ENCODE measurements around the gene TMEM95. TPM values are rescaled to one million over a fixed set of nuclear protein-coding genes. Genes with fewer than 3 reads are reported as not detected.

TMEM95 gene
- total RNA-seq, 6 experiments from 2014 or later = not detected

- H3K27ac Mint-ChIP-seq = peak overlapping the region; percentile 93
- peak overlapping the region; percentile 91 for H3K4me3 Mint-ChIP-seq
- no peaks in the 10 kb centered on the region for H3K9me3 Mint-ChIP-seq
- H3K4me1 Mint-ChIP-seq (ENCODE audit: low read depth) = peaks cover 53% of the 10 kb centered on the region
- H3K27me3 Mint-ChIP-seq (ENCODE audit: insufficient read depth) = peaks cover 2% of the 10 kb centered on the region; the same call in 1 of the 2 replicates
- no peak; the same call in none of the 2 replicates for TF ChIP-seq CTCF (IDR thresholded peaks at IDR 0.05)
- no peaks in the 10 kb centered on the region for H3K36me3 Mint-ChIP-seq (ENCODE audit: low read depth)
- DNase-seq = no peak
Observed at GRCh38 chr17:7352503-7352889, 2.5 kb upstream of the TMEM95 start.

DNA sequence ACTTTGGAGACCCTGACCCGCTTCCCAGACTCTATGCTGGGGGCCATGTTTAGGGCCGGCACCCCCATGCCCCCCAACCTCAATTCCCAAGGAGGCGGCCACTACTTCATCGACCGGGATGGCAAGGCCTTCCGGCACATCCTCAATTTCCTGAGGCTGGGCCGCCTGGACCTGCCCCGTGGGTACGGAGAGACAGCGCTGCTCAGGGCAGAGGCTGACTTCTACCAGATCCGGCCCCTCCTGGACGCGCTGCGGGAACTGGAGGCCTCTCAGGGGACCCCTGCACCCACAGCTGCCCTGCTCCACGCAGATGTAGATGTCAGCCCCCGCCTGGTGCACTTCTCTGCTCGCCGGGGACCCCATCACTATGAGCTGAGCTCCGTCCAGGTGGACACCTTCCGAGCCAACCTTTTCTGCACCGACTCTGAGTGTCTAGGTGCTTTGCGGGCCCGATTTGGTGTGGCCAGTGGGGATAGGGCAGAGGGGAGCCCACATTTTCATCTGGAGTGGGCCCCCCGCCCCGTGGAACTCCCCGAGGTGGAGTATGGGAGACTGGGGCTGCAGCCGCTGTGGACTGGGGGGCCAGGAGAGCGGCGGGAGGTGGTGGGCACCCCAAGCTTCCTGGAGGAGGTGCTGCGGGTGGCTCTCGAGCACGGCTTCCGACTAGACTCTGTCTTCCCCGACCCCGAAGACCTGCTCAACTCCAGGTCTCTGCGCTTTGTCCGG lies 1.9 kb upstream of the TMEM95 start:
- H3K36me3 Mint-ChIP-seq (ENCODE audit: low read depth) = no peaks in the 10 kb centered on the region
- H3K27me3 Mint-ChIP-seq (ENCODE audit: insufficient read depth) = peaks cover 2% of the 10 kb centered on the region; the same call in 1 of the 2 replicates
- DNase-seq = no peak
- H3K4me1 Mint-ChIP-seq (ENCODE audit: low read depth) = peaks cover 53% of the 10 kb centered on the region
- peak overlapping the region; percentile 93 for H3K27ac Mint-ChIP-seq
- H3K4me3 Mint-ChIP-seq = peak overlapping the region; percentile 91
- H3K9me3 Mint-ChIP-seq = no peaks in the 10 kb centered on the region
- no peak for TF ChIP-seq CTCF (IDR thresholded peaks at IDR 0.05)

DNA sequence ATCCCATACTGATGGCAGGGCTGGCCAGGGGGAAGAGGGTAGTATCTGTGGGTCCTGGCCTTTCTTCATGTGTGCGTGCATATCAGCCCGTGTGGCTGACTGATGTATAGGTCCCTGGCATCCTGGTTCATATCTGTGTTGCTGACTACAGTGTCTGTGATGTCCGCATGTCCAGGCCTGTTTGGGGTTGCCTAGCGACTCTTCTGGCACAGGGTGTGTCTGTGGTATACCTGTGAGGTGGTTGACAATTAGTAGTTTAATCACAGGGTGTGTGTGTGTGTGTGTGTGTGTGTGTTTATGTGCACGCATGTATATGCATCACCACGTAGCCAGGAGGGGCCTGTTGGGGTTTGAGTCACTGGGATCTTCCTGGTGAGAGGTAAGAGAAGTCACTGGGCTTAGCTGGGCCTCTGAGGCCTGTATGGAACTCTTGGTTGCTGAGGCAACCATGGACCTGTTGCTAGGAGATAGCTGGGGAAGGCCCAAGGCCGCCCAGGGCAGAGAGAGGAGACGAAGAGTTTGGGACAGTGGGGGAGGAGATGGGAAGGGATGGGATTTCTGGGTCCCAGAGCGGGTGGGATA lies 603 bp upstream of the TMEM95 start:
- H3K27me3 Mint-ChIP-seq (ENCODE audit: insufficient read depth) = 0 out of 2 replicates have a peak, but pooled peaks cover 2% of the 10 kb centered on the region
- H3K4me3 Mint-ChIP-seq = peak overlapping the region; percentile 73
- peaks cover 42% of the 10 kb centered on the region for H3K4me1 Mint-ChIP-seq (ENCODE audit: low read depth)
- H3K9me3 Mint-ChIP-seq = no peaks in the 10 kb centered on the region
- H3K36me3 Mint-ChIP-seq (ENCODE audit: low read depth) = no peaks in the 10 kb centered on the region
- TF ChIP-seq CTCF (IDR thresholded peaks at IDR 0.05) = no peak
- H3K27ac Mint-ChIP-seq = peak overlapping the region; percentile 79
- DNase-seq = peak; percentile 74

DNA sequence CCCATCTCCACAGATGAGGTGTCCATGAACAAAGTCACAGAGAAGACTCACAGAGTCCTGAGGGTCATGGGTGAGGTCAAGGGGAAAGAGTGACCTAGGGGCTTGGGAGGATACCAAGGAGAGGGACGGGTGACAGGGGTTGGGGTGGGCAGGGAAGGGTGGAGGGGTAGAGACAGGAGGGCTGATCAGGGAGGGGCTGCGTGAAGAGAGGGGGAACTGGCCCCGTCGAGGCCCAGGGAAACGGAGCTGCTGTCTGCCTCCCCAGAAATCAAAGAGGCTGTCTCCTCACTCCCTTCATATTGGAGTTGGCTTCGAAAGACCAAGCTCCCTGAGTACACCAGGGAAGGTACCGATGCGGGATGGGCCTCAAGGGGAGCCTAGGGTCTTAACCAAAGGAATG lies 617 bp downstream of the TMEM95 start:
- Mint-ChIP-seq H3K4me1 (ENCODE audit: low read depth) (peaks cover 34% of the 10 kb centered on the region), H3K9me3 (no peaks in the 10 kb centered on the region), H3K27me3 (ENCODE audit: insufficient read depth) (0 out of 2 replicates have a peak, but pooled peaks cover 2% of the 10 kb centered on the region), H3K4me3 (no peak overlapping the region), H3K36me3 (ENCODE audit: low read depth) (no peaks in the 10 kb centered on the region), H3K27ac (no peak overlapping the region)
- no peak for TF ChIP-seq CTCF (IDR thresholded peaks at IDR 0.05)
- no peak for DNase-seq

DNA sequence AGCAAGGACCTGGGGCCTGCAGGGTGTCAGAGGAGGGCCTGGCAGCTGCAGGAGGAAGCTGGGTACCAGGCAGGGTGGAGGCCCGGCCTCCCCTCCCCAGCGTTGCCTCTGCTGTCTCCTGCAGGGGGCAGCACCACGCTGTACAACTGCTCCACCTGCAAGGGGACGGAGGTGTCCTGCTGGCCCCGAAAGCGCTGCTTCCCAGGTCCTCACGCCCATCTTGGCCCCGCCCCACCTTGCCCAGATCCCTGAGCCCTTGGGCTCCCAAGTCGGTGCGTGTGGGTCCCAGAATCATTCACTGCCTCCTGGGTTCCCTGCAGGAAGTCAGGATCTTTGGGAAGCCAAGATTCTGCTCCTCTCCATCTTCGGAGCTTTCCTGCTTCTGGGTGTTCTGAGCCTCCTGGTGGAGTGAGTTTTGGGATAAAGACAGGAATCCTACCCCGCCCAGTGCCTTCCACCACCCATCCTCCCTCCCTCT lies 1.2 kb downstream of the TMEM95 start:
- Mint-ChIP-seq H3K27ac (no peak overlapping the region), H3K9me3 (no peaks in the 10 kb centered on the region), H3K4me1 (ENCODE audit: low read depth) (peaks cover 34% of the 10 kb centered on the region), H3K27me3 (ENCODE audit: insufficient read depth) (0 out of 2 replicates have a peak, but pooled peaks cover 2% of the 10 kb centered on the region), H3K4me3 (no peak overlapping the region), H3K36me3 (ENCODE audit: low read depth) (no peaks in the 10 kb centered on the region)
- peak; percentile 32 for DNase-seq
- TF ChIP-seq CTCF (IDR thresholded peaks at IDR 0.05) = peak; percentile 92
